Activated effector memory CD4-positive, alpha-beta T cell treated with Interleukin-2 at 50 U/mL for 16 hours (primary cell): ENCODE measurements around the gene GRM7.

Experiments
- DNase-seq: peaks from one replicate; pipeline ENCODE4 v3.0.0-alpha.2; 2020

The GRM7 gene

GRCh38 chr3:7745711-7746110 is 884.8 kb downstream of the GRM7 start:
- DNase-seq: no peak

GRCh38 chr3:7749931-7750695 is 889.2 kb downstream of the GRM7 start:
- no peak for DNase-seq

DNA sequence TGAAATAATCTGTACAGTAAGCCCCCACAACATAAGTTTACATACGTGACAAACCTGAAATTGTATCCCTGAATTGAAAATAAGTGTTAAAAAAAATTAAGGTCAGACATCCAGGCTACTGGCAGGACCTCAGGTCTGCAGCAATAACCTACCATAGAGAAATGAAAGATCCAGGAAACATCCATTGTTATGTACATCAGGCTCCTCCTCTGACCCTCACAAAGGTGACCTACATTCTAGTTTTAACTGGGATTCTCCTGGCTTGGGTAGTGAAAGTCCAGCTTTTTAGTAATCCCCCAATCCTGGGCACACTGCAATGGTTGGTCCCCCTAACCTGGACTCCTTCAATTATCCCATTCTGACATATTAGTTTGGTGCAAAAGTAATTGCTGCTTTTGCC is 891.1 kb downstream of the GRM7 start:
- DNase-seq: no peak

- no peak for DNase-seq
These were observed 893.9 kb downstream of the GRM7 start for GRCh38 chr3:7754653-7755441.

DNA sequence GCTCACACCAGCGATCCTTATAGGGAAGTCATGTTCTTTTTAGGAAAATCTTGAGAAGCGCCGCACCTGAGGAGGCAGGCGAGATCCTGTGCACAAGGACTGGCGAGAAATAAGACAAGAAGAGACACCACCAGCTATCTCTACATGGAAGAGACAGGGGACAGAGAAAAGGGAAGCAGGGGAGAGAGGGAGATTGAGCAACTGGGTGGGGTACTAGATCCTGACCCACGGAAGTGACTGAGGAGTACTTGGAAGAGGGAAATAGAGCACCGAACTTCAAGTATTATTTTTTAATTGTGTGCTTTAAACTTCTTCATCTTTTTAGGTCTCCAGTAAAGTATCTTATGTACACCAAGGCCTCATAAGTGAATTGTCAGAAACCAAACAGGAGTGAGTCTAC is 898.7 kb downstream of the GRM7 start:
- no peak for DNase-seq

GRCh38 chr3:7760718-7761117 is 899.8 kb downstream of the GRM7 start:
- no peak for DNase-seq

DNA sequence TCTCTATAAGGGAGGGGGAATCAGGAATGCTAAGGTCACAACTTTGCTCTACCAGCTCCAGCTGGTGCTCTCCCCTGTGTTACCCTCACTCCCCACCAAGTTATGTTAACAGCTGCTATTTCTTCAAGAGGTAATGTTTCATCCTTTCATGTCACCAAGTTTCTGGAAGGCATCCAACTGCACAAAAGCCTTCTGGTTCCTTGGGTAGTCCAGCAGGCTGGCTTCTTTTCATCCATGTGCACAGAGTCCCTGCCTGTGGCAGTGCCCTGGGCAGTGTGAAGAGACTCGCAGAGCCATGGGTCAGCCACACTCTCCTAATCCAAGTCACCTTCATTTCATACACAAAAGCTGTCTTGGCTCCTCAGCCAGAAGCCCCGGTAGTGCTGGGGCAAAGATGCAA is 903.2 kb downstream of the GRM7 start:
- DNase-seq: no peak

- DNase-seq: no peak
These were observed 905.6 kb downstream of the GRM7 start for GRCh38 chr3:7766530-7766929.

GRCh38 chr3:7779331-7779730 is 918.4 kb downstream of the GRM7 start:
- DNase-seq: no peak

- no peak for DNase-seq
These were observed 920.5 kb downstream of the GRM7 start for GRCh38 chr3:7781395-7781794.

- no peak for DNase-seq
These were observed 927.2 kb downstream of the GRM7 start for GRCh38 chr3:7787871-7788828.

DNA sequence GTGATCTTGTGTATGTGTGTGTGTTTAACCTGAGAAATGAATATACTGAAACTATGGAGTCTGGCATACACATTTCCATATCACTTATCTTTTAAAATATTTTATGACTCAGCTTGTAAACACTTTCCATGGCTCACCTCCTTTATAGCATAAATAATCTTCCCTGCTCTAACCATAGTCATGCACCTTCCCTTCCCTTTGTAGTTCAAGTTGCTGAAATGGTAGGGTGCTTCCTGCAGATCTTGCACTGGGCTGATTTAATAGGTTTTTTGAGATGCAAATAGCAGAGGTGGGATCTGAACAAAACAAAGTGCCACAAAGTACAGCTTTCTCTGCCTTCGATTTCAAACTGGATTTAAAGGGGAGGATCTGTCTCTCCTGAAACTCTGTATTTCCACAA is 928.0 kb downstream of the GRM7 start:
- no peak for DNase-seq

DNA sequence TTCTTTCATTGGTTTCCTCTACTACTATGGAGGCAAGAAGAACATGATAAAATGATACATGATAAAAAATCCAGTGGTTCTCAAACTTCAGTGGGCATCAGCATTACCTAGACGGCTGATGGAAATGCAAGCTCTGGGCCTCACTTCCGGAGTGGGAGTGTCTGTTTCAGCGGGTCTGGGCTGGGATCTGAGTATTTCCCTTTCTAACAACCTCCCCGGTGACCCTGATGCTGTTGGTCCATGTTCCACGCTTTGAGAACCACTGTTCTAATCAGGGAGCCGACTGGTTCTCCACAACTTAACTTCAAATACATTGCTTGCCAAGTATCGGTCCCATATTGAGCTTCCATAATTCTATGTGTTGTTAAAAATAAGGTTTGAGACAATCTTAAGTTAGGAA is 928.4 kb downstream of the GRM7 start:
- no peak for DNase-seq

DNA sequence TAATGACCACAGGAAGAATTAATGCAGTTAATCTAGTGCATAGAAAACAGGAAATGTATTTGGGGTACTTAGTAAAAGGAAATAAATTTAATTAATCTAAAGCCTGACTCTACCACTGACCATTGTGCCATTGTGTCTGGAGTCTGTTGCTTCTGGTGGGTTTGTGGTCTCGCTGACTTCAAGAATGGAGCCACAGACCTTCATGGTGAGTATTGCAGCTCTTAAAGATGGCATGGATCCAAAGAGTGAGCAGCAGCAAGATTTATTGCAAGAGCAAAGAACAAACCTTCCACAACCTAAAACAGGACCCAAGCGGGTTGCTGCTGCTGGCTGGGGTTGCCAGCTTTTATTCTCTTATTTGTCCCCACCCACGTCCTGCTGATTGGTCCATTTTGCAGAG is 929.2 kb downstream of the GRM7 start:
- no peak for DNase-seq
